ENCODE results near the gene MCOLN3.
"Not testable (repeated sequence)": the region's sequence is repeated elsewhere in the genome, so short reads cannot be mapped to it uniquely, and the experiment has no call there.

Gene MCOLN3

GRCh38 chr1:84988588-84988987, 59.7 kb downstream of the MCOLN3 start:
- DNase-seq = no peak

DNA sequence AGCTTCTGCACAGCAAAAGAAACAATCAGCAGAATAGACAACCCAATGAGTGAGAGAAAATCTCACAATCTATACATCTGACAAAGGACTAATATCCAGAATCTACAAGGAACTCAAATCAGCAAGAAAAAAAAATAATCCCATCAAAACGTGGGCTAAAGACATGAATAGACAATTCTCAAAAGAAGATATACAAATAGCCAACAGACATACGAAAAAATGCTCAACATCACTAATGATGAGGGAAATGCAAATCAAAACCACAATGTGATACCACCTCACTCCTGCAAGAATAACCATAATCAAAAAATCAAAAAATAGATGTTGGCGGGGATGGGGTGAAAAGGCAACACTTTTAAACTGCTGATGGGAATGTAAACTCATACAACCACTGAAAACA, 61.7 kb downstream of the MCOLN3 start:
- DNase-seq = not testable (repeated sequence)

- DNase-seq = no peak
Measured at GRCh38 chr1:84985365-84985764, 62.9 kb downstream of the MCOLN3 start.

GRCh38 chr1:84982395-84982794, 65.9 kb downstream of the MCOLN3 start:
- no peak for DNase-seq

DNA sequence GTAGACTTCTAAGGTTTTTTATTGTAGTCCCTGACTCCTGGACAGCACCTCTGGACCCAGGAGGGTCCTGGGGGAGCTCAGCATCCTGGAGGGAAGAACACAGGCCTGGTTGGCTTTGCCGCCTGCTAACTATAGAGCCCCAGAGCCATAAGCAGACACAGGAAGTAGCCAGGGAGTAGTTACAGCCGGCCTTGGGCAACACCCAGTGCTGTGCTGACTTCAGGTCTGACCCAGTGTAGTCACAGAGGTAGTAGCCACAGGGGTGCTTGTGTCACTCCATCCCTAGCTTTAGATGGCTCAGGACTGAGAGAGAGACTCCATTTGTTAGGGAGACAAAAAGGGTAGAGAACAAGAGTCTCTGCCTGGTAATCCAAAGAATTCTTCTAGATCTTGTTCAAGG, 73.3 kb downstream of the MCOLN3 start:
- DNase-seq = no peak

GRCh38 chr1:84973498-84974334, 74.6 kb downstream of the MCOLN3 start:
- DNase-seq = no peak

DNA sequence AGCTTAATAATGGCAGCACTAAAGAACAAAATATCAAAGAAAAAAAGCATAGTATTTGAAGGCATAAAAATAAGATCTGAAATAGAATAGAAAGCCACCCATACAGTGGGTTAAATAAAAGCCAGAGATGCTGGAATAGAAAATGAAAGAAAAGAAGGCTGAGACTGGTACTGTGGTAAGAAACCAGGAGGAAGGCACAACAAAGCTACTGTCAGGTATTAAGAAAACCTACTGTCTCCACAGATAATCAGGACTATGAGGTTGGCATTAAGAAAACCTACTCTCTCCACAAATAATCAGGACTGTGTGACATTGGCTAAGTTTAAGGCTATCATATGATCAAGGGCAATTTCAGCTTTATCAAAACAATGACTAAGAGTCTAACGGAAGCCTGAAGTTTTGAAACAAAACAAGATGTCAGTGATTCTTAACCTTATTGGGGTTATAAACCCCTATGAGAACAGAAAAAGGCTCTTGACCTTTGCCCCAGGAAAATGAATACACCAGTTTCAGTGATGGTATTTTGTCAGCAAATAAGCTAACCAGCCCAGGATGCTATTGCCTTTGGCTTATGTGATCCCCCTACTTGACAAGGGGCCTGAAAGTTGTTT, 75.8 kb downstream of the MCOLN3 start:
- DNase-seq = no peak

DNA sequence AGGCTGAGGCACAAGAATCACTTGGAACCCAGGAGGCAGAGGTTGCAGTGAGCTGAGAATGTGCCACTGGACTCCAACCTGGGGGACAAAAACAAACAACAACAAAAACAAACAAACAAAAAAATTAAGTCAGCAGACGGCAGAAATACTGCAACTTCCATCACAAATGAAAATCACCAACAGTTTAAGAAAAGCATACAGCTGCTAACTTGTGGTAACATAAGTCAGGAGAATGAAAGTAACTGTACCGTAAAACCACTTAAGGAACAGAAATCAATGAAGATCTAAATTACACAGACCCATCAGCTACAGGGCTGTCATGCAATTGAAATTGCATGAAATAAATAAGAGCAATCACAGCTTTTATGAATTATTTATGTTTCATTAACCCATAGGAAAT, 76.3 kb downstream of the MCOLN3 start:
- DNase-seq = no peak

DNA sequence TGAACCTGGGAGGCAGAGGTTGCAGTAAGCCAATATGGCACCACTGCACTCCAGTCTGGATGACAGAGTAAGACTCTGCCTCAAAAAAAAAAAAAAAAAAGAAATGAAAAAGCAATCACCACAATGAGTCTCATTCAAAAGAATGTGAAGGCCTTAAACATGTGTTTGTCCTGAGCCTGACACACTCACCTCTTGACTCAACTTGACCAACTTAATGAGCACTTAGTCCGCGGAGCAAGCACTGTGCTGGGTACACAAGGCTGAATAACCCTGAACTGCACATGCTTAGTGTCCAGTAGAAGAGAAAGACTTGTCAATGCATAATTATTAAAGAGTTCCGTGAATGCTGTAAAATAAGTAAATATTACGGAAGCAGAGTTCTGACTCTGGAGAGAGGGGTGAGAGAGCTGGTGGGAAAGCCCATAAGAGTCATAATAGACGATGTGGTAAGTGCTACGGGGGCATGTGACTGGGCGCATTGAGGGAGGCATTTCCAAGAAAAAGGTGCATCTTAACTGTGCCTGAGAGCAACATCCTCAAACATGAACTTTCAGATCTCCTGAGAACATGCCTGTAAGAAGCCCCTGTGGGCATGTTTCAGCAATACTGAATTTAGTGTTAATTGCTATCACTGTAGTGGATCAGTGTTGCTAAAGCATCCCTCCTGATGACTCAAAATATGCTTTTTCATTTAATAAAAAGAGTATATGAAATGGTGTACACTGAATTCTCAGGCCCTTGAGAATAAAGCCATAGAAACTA, 78.6 kb downstream of the MCOLN3 start:
- DNase-seq = no peak

DNA sequence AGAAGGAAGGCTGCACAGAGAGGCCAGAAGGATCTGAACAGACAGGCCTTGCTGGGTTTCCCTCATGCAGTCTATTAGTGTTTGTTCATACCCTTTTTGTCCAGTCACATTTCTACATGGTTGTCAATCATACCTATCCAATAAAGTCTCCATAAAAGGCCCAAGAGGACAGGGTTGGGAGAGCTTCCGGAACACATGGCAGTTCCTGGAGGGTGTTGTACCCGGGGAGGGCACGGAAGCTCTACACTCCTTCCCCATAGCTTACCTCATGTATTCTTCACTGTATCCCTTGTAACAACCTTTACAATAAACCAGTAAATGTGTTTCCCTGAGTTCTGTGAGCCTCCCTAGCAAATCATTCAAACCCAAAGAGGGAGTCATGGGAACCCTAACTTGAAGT, 79.4 kb downstream of the MCOLN3 start:
- no peak for DNase-seq

DNA sequence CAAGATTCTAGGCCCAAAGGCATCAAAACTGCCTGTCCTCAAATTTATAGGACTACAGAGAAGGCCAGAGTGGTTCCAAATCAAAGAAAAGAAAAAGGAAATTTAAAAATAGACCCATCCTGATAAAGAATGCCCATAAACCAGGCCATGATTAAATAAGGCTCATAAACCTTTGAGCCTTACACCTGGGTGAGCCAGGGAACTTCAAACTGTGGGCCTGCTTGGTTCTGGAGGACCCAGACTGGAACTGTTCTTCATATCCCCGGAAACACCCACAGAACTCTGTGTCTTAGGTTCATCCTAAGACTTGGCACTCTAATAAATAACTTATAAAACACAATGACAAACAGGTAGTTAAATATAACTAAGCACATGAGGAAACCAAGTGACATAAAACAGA, 80.2 kb downstream of the MCOLN3 start:
- no peak for DNase-seq
